CD4-positive, alpha-beta T cell treated with Interleukin-6 for 4 hours (primary cell): ENCODE data around the gene NSG2.
"Not testable (repeated sequence)": the region's sequence is repeated elsewhere in the genome, so short reads cannot be mapped to it uniquely, and the experiment has no call there.

ENCODE experiments used
- DNase-seq: peaks from one replicate; pipeline ENCODE4 v3.0.0-alpha.2; 2020; ENCODE audit warnings: mixed read lengths

Gene NSG2

DNA sequence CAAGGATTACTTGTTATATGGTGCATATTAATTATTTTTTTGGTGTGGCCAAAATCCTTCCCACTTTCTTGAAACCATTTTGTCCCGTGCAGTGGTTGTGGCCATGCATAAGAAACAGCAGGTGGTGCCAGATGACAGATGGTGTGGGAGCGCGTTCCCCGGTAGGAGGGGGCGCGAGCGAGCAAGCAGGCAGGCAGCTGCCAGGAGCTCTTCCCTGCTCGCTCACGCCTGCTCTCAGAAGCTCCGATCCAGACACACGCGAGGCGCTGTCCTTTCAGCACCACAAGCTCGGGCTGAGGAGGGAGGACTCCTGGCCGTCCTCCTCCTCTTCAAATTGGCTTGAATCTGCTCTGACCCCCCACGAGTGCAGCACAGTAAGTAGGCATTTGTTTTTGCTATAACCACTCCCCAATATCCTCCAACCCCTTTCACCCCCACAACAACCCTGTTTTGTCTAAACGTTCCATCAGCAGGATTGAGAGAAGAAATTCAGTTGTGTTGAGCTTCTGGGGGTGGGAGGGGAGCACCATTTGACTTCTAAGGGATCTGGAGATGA is at the start of gene NSG2:
TSS of gene NSG2 (plus strand) at position 237 of the 556 bp plus-strand sequence. CDS start 1,050 bp downstream, outside the sequence.
- DNase-seq = no peak

DNA sequence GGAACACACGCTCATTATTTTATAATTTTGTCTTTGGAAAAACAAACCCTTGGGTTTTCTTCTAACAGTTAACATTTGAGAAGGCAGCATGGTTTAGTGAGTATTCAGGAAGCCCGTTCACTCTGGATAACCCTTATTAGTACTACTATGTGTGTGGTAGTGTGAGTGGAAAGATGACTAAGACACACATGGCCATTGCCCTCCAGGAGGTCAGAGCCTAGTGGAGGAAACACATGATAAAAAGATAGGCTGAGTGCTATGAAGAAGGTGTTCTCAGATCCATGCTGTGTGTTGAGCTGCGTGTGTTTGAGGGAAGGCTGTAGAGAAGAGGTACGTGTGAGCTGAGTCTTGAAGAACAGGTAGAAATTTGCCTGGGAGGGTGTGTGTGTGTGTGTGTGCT is 48.2 kb upstream of the NSG2 start:
- no peak for DNase-seq

DNA sequence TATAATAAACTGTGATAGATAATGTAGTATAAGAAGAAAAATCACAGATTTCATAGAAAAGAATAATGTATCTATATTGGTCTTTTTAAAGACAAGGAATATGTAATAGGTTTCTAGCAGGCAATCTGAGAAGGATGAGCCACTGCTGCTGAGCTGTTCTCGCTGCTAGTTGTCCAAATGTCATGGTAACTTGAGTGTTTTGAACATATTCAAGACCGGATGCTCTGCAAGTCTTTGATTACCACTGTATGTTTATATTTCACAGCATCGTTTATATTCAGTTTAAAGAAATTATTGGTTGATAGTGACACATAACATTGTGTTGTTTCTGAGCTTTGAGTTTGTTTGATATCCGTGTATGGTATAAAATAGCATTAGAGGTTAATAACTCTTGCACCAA is 47.0 kb upstream of the NSG2 start:
- no peak for DNase-seq

DNA sequence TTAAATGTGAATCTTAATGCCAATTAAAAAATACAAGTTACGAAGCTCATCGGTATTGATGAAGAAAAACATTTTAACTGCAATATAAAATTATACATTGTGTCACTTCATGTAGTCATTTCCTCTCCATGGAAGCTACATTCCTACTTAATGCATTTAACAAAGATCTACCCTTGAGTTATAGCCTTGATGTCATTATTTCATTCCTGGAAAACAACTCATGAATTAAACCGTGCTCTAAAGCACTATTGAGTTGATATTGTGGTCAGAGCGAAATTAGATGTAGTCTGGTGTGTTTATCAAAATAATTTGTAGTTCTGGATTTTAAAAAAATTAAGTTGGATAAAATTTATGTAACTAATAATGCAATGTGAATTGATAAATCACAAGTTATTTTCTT is 45.4 kb upstream of the NSG2 start:
- DNase-seq = no peak

DNA sequence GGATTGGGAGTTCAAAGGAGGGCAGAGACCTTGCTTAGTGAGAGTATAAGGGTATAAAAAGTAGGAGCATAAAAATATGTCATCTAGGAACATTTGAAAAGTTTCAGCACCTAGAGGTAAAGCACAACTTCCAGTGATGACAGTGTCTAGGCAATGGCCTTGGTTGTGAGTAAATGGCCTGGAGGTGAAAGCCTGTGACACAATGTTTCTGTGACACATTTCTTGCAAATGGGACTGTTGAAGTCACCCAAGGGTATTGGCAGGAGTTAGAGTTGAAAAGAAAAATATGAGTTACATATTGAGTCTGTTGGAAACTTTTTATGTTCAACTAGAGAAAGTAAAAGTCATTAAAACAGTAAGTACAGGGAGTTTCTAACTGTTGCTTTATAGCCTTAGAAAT is 41.7 kb upstream of the NSG2 start:
- no peak for DNase-seq

DNA sequence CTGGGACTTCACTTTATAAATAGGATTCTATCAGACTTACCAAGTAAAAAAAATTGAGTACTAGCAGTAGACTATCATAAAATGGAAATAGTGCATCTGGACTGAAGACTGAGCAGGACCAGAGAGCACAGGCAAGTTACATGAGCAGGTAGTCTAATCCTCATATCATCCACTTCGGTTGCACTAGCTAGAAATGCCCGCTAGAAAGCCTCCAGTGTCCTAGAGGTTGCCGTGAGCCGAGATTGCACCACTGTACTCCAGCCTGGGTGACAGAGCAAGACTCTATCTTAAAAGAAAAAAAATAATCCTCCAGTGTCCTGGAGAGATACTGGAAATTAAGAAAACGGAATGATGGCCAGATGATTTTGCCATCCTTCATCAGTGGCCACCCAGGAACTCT is 36.6 kb upstream of the NSG2 start:
- DNase-seq = no peak

DNA sequence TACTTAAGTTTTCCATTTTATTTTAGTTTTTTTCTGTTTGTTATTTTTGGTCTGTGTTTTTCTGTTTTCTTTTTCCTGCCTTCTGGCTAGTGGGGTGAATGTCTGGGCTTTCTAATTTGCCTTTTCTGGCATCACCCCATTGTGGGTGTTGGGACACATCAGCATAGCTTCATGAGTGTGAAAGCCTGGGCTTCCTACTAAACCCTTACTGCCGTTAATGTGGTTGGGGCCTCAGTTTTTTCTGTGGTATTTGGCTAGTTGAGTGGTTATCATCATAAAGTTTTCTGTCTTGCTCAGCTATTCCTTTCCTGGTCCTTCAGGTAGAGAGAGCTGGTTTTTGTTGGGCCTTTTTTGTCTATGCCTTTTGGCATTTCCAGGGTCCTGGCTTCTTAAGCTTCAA is 35.1 kb upstream of the NSG2 start:
- no peak for DNase-seq

DNA sequence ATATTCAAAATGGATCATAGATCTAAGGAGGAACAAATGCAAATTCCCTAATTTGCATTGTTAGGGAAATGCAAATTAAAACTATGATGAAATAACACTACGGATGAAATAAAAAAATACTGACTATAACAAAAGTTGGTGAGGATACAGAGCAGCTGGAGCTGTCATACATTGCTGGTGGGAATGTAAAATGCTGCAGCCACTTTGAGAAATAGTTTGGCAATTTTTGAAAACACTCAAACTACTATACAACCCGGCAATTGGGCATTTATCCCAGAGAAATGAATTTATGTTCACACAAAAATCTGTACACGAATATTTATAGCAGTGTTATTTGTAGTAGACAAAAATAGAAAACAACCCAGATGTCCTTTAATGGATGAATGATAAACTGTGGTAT is 34.1 kb upstream of the NSG2 start:
- DNase-seq = no peak

DNA sequence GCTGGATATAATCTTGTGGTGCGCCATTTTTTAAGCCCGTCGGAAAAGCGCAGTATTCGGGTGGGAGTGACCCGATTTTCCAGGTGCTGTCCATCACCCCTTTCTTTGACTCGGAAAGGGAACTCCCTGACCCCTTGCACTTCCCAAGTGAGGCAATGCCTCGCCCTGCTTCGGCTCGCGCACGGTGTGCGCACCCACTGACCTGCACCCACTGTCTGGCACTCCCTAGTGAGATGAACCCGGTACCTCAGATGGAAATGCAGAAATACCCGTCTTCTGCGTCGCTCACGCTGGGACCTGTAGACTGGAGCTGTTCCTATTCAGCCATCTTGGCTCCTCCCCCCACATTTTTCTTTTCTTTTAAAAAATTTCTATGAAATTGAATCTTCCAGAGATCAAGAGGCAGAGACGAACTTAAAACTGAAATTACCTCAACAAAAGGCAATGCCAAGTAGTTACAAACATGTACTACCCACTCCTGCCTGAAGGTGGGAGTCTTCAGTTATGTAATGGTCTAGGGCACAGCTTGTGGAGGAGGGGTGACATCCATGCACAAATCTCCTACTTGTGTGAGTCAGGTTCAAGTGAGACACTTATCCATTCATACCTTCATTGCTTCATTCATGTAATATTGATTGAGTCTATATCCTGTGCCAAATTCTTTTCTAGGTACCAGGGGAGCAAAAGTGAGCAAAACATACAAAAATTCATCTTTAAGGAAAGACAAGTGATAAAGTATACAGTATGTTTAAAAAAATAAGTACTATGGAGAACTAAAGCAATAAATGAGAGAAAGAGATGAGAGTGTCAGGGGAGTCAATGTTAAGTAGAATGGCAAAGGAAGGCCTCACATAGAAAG is 25.2 kb upstream of the NSG2 start:
- not testable (repeated sequence) for DNase-seq

DNA sequence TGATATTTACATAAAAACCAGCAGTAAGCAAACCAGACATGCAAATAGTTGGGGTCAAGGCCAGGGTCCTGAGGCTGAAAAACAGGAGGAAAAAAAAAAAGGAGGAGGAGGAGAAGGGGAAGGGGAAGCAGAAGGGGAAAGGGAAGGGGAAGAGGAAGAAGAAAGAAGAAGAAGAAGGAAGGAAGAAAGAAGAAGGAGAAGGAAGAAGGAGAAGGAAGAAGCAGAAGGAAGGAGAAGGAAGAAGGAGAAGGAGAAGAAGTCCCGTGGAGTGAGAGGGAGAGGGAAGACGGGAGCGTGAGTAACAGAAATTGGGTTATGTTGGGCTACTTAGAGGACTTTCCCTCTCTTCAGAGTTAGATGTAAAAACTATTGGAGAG is 24.6 kb upstream of the NSG2 start:
- DNase-seq = no peak

DNA sequence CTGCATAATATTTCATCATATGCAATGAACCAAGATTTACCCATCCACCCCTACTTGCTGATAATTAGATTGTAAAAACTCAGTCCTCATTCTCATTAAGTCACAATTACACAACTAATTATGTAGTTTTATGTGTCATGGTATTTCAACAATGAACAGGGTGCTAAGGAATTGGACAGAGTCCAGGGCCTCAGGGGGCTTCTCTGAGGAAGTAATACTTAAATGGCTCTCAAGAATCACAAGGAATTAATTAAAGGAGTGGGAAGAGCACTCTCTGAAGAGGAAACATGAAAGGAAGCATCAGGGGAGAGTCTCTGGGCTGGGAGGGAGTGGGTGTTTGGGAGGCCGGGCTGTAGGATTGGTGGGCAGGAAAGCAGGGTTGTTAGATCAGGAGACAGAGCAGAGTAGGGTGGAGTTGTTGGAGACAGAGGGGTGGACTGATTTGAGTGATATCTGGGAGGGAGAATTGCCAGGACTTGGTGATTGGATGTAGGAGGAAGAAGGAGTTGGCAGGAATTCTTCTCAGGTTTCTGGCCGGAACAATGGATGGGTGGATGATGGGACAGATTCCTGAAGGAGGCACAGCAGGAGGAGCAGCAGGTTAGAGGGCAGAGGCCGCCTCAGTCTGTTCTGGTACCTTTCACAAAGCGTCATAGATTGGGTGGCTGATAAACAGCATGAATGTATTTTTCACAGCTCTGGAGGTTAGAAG is 23.0 kb upstream of the NSG2 start:
- DNase-seq = no peak

DNA sequence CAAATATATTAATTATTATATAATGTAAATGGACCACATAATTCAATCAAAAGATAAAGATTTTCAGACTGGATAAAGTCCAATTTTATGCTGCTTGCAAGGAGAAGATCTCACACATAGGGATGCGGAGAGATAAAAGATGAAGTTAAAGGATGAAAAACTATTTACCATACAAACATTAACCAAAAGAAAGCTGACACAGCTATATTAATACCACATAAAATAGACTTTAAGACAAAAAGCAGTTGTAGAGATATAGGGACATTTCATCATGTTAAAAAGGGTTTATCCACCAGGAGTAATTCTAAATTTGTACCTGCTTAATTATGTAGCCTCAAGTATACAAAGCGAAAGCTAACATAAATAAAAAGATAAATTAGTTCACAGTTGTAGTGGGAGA is 15.2 kb upstream of the NSG2 start:
- no peak for DNase-seq

DNA sequence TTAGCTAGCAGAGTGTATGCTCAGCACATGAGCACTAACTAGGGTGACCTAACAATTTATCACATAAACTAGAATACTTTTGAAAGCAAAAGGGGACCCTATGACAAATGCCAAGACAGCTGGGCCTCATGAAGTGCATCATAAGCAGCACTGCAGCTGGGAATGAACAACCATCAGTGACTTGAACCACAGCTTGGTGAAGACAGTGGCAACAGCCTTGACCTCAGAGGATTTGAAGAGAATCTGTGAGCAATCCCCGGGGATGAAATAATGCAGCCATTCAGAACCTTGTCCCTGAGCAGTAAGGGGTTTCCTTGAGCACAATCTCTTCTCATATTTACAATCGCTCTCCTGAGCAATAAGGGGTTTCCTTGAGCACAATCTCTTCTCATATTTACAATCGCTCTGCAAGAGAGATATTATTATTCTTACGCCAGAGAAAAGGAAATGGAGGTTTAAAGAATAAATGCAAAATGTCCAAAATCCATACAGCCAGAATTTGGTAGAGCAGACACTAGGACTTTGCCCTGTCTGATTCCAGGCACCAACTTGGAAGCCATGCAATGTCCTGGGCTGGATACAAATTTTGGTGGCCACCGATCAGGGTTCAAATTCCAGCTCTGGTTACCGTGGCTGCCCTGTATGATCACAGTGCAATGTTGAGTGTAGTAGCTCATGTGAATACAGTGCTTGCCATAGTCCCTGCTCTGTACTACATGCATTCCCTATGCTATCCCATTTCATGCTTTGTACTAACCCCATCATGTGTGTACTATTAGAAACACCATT is 846 bp upstream of the NSG2 start:
- DNase-seq = no peak

DNA sequence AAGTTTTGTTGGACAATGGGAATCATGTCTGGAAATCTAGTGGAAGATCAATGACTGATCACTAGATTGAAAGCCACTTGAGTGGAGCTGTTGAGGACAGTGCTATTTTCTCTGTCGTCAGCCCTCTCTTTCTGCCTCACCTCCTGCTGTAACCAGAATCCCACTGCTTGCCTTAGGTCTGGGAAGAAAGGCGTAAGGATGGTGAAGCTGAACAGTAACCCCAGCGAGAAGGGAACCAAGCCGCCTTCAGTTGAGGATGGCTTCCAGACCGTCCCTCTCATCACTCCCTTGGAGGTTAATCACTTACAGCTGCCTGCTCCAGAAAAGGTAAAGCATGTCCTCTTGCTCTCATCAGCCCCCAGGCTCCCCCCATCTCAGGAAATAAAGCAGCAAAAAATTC is 1.1 kb downstream of the NSG2 start:
- no peak for DNase-seq

DNA sequence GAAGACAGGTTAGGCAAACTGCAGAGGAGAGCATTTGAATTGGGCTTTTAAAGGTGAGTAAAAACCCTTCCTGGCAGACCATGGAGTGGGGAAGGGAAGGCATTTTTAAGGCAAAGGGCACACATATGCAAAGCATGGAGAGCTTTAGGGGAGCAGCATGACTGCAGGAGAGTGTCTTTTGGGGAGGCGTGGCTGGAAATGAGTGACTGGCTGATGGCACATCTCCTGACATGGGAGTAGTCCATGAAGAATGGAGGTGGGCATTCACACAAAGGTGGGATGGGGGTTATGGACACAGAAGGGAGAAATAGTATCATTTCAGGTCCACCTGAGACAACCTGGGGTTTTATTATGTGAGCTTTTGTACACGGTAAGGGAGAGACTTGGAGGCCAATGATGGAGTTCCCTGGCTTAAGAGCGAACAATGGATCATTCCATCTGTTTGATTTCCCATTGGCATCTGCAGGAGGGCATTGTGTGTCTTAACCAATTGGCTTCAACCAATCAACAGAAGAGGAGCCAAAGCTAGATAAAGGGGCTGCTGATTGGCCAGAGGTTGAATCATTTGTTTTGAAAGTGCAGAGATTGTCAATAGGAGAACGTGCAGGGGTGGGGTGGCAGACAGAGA is 2.1 kb downstream of the NSG2 start:
- DNase-seq = no peak

DNA sequence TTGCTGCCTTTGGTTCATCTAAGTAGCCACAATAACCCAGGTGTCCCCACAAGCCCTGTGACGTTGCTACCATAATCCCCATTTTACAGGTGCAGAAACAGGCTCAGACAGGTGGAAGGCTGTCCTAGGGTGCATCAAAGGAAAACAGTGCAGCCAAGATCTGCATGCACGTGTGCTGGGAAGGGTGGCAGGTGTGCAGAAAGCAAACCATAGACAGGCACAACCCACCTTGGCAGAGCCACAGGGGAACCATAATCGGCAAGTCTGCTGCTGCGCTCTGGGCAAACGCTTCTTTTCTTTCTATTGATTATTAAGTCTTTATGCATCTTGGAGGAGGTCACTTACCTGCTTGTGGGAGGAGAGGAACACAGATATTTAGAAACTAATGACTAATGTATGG is 7.1 kb downstream of the NSG2 start:
- no peak for DNase-seq

DNA sequence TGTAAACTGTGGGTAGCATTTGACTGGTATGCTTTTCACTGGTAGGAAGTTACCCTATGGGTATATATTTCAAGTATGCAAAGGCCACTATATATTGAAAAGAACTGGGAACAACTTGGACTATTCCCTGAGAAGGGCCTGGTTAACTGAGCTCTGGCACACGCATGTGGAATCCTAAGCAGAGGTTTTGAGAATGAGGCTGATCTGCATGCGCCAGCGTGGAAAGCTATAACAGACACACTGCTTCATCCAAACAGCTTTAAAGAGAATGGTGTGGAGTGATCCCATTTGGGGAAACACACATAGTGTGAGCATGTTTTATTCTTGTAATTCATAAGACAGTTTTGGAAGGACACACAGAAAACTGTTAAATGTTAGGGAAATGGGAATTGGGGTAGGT is 8.4 kb downstream of the NSG2 start:
- no peak for DNase-seq

DNA sequence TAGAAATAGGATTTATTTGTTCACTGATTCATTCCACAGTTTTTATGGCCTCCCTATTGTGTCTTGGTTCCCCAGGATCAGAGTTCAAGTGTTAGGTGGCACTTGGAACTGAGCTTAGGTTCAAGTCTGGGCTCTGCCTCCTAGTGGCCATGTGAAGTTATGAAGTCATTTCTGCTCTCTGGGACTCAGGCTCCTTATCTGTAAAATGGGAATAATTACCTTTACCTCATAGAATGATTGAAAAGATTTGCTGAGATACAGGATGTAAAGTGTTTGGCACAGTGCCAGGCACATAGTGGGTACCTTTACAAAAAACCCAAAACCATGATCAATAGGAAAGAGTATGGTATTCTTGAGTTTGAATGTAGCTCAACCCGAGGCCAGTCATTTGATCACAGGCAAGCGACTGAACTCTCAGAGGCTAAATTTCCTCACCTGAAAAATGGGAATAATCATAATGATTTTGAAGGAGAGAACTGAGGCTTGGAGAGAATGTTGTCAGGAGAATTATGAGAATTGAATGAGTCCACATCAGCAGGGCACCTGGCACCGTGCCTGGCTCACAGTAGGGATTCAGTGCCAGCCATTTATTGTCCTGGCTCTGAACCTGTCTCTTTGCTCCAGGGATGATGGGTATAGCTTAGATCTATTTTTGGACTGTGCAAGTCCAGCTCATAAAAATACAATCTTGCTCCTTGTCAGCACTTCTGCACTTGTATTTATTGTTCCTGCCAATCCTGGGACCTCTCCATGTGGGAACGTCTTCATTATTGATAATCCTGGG is 10.8 kb downstream of the NSG2 start:
- DNase-seq = no peak

DNA sequence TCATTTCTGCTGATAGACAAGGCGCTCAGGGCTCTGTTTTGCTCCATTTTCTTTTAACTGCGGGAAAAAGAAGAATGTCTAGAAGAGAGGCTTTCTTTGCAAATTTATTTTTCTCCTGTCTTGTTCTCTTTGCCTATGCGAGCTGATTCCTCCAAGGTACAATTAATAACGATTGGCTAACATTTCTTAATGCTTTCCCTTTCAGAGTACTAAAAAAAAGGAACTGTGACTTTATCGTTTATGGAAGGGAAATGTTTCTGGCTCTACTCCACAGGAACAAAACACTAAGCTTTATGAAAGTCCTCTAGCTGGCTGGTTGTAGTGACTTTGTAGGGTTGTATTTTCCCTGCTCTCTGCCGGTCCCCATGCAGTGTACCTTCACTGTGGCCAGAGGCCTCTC is 11.7 kb downstream of the NSG2 start:
- DNase-seq = no peak

DNA sequence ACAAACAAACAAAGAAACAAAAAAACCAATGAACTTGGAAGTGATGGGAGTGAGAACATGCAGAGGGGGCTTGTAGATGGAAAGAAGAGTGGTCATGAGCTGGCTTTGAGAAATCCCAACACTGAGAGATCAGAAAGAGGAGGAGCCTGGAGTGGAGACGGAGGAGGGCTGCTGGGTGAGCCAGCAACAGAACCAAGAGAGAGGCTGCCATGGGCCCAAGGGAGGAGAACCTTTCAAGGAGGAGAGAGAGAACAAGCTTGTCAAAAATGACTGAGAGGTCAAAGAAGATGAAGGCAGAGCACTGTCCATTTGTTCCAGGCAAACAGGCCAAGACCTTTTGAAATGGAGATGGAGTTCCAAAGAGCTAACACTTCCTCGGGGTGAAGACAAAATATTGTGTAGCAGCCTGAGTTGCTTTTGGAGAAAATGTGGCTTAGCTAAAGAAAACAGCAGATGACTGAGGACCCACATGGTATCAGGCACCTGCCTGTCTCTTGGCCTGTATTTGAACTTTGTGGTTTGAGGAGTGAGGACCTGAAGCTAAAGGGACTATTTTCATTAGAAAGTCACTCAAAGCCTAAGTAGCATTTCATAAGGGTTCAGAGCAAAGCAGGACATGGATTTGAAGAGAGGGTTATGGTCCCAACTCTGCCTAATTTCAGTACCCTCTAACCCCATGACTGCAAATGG is 13.1 kb downstream of the NSG2 start:
- DNase-seq = no peak

DNA sequence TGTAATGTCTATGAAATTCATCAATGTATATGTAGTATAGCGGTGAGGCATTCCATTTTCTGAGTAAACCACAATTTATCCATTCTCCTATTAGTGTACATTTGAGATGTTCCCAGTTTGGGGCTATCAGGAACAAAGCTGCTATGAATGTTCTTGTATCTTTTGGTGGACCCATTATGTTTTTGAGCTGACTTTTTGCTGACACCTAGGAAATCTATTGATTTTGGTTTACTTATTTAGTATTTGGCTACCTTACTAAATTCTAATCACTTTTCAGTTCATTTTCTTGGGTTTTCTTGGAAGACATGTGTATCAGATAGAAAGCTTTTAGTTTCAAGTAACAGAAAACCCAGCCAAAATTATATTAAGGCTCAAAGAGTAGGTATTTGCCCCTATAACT is 13.7 kb downstream of the NSG2 start:
- DNase-seq = no peak
